ENCODE data around the gene ABHD2. TPM values are rescaled to one million over a fixed set of nuclear protein-coding genes. Genes with fewer than 3 reads are reported as not detected.
A peak's percentile ranks its signal among the peaks of the same experiment; 100 is the strongest.

The ABHD2 gene
- total RNA-seq, 4 donors from 2014 or later = 37.8 to 81.5 (median 58.3) TPM

DNA sequence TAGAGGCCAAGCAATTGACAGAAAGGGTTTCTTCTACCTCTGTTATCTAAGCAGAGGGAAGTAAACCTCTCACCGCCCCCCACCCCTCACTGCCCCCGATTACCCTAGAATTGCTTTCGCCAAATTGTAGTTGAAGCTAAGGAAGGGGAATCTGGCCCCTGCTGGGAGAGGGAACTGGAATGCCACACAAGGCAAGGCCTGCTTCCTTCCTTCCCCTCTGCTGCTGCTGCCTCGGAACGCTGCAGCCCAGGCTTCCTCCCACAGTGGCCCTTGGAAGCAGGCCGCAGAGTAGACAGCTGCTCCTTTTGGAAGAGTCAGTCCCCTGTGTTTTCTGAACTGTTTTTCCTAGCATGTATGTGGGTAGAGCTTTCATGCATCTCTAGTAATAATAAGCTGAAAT lies 111.5 kb downstream of the ABHD2 start:
- Histone ChIP-seq H3K4me3 (no peak overlapping the region), H3K27me3 (no peaks in the 10 kb centered on the region), H3K27ac (peak overlapping the region in 3 of 4 donors; percentile 22 to 38 (median 26)), H3K36me3 (peaks cover 0 to 9% (median 1%) of the 10 kb centered on the region in 4 donors), H3K4me1 (peaks cover 5 to 15% (median 11%) of the 10 kb centered on the region in 4 donors), H3K9me3 (no peaks in the 10 kb centered on the region)
- 29 to 73% methylated on average over 2 to 6 of the region's 6 CpGs for WGBS, 2 donors (ENCODE audit: low coverage in 1 of 2)
- DNase-seq = no peak
- in situ Hi-C loops (cut with MboI; ENCODE audit: low pct_ligation_motif_present in 1 of 4, low pct_unique_long_range_greater_than_20kb in 1 of 4, low sequenced_read_pairs in 3 of 4) (loop anchor here in 3 of 4 donors (25.0 kb wide), 3 partner anchors 137 to 287 kb away; partner anchors contain the start of gene MFGE8 (in 1 of the 3)), intact Hi-C loops (cut with DNase I; ENCODE audit: low total_unique reads) (no loop called here)
- no peak for TF ChIP-seq EP300 (IDR thresholded peaks at IDR 0.05; ENCODE audit: low read depth)
- TF ChIP-seq, protein P1, sequence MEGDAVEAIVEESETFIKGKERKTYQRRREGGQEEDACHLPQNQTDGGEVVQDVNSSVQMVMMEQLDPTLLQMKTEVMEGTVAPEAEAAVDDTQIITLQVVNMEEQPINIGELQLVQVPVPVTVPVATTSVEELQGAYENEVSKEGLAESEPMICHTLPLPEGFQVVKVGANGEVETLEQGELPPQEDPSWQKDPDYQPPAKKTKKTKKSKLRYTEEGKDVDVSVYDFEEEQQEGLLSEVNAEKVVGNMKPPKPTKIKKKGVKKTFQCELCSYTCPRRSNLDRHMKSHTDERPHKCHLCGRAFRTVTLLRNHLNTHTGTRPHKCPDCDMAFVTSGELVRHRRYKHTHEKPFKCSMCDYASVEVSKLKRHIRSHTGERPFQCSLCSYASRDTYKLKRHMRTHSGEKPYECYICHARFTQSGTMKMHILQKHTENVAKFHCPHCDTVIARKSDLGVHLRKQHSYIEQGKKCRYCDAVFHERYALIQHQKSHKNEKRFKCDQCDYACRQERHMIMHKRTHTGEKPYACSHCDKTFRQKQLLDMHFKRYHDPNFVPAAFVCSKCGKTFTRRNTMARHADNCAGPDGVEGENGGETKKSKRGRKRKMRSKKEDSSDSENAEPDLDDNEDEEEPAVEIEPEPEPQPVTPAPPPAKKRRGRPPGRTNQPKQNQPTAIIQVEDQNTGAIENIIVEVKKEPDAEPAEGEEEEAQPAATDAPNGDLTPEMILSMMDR (IDR thresholded peaks at IDR 0.05) = no peak
- TF ChIP-seq POLR2AphosphoS5 (IDR thresholded peaks at IDR 0.05) = no peak
- no peak for TF ChIP-seq POLR2A (IDR thresholded peaks at IDR 0.05)

DNA sequence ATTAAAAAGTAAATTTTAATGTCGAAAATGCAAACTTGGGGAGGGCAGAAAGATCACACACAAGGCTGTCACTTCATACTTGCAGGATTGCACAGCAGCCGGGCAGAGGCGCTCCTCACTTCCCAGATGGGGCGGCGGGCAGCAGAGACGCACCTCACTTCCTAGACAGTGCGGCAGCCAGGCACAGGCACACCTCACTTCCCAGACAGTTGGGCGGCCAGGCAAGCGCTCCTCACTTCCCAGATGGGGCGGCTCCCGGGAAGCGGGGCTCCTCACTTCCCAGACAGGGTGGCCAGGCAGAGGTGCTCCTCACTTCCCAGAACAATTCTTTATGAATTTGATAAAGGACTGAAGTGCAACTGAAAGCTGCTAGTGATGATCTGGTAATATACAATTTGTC lies 111.9 kb downstream of the ABHD2 start:
- WGBS, 2 donors (ENCODE audit: low coverage in 1 of 2) = 96 to 100% methylated on average over 3 to 12 of the region's 12 CpGs
- Histone ChIP-seq H3K4me1 (peaks cover 5 to 15% (median 11%) of the 10 kb centered on the region in 4 donors), H3K36me3 (peaks cover 0 to 6% (median 0%) of the 10 kb centered on the region in 4 donors), H3K9me3 (no peaks in the 10 kb centered on the region), H3K4me3 (no peak overlapping the region), H3K27me3 (no peaks in the 10 kb centered on the region), H3K27ac (no peak overlapping the region)
- no peak for TF ChIP-seq POLR2AphosphoS5 (IDR thresholded peaks at IDR 0.05)
- no peak for TF ChIP-seq EP300 (IDR thresholded peaks at IDR 0.05; ENCODE audit: low read depth)
- TF ChIP-seq, protein P1 (IDR thresholded peaks at IDR 0.05) = no peak
- no peak for TF ChIP-seq POLR2A (IDR thresholded peaks at IDR 0.05)
- no peak for DNase-seq
- in situ Hi-C loops (cut with MboI; ENCODE audit: low pct_ligation_motif_present in 1 of 4, low pct_unique_long_range_greater_than_20kb in 1 of 4, low sequenced_read_pairs in 3 of 4) (loop anchor here in 1 of 4 donors (25.0 kb wide), 1 partner anchor 237 kb away; no protein-coding TSS in a partner anchor), intact Hi-C loops (cut with DNase I; ENCODE audit: low total_unique reads) (no loop called here)

DNA sequence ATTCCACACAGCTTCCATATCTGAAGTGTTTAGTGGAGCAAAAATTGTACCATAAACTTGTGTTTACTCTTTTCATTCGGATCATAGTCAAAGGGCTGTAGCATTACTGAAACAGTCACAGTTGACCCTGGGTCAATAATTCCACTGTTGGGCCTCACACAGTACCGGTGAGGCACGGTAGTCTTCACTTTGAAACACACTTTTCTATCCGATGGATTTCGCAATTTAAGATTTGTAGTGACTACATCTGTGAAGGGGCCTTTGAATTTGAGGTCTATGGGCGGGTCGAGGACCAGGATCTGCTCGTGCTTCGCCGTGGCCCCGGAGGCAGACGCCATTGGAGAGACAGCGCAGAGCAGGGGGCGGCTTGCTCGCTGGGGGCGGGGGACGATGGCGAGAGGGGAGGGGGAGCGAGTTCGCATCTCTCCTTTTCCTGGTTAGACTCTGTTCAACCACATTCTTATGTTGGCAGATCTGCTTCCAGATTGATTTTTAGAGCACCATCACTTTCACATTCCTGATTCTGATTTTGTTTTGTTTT lies 113.3 kb downstream of the ABHD2 start:
- WGBS, 2 donors (ENCODE audit: low coverage in 1 of 2) = 73 to 92% methylated on average over 5 to 20 of the region's 20 CpGs
- Histone ChIP-seq H3K36me3 (no peaks in the 10 kb centered on the region), H3K27ac (no peak overlapping the region), H3K4me1 (peaks cover 5 to 12% (median 10%) of the 10 kb centered on the region in 4 donors), H3K9me3 (no peaks in the 10 kb centered on the region), H3K27me3 (no peaks in the 10 kb centered on the region), H3K4me3 (no peak overlapping the region)
- in situ Hi-C loops (cut with MboI; ENCODE audit: low pct_ligation_motif_present in 1 of 4, low pct_unique_long_range_greater_than_20kb in 1 of 4, low sequenced_read_pairs in 3 of 4) = loop anchor here in 1 of 4 donors (25.0 kb wide), 1 partner anchor 236 kb away; no protein-coding TSS in a partner anchor
- intact Hi-C loops (cut with DNase I; ENCODE audit: low total_unique reads) = no loop called here
- TF ChIP-seq, protein P1 (IDR thresholded peaks at IDR 0.05) = no peak
- TF ChIP-seq EP300 (IDR thresholded peaks at IDR 0.05; ENCODE audit: low read depth) (no peak), POLR2AphosphoS5 (IDR thresholded peaks at IDR 0.05) (no peak), POLR2A (IDR thresholded peaks at IDR 0.05) (no peak)
- DNase-seq = no peak

DNA sequence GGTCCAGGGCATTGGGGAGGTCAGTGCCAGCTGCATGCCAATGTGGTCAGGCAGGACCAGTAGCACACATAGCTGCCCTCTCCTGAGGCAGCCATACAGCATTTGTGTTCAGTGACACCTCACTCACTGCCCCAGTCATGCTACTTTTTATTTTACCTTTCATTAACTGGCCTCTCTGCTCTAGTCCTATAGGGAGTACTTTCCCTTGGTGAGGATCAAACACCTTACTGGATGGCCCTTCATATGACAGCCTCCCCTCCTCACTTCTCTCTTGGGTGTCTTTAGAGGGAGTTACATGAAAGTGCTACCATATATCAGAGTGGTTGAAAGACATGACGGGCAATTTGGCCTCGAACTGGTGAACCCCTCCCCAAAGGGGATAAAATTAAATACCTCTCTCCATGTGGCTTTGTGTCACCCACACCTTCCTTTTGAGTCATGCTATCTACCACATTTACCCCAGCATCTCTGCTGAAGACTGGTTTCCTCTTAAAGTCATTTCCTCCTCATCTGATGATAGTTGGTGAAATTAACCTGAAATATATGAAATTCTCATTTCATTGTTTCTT lies 115.5 kb downstream of the ABHD2 start:
- H3K4me3 ChIP-seq = no peak overlapping the region
- peaks cover 0 to 22% (median 6%) of the 10 kb centered on the region in 4 donors for H3K4me1 ChIP-seq
- 33 to 35% methylated on average over 2 of the region's 2 CpGs for WGBS, 2 donors (ENCODE audit: low coverage in 1 of 2)
- no peak for DNase-seq
- H3K9me3 ChIP-seq = no peaks in the 10 kb centered on the region
- H3K27ac ChIP-seq = no peak overlapping the region
- intact Hi-C loops (cut with DNase I; ENCODE audit: low total_unique reads) = no loop called here
- TF ChIP-seq POLR2A (IDR thresholded peaks at IDR 0.05) (no peak), POLR2AphosphoS5 (IDR thresholded peaks at IDR 0.05) (no peak), EP300 (IDR thresholded peaks at IDR 0.05; ENCODE audit: low read depth) (no peak)
- H3K36me3 ChIP-seq = no peaks in the 10 kb centered on the region
- in situ Hi-C loops (cut with MboI; ENCODE audit: low pct_ligation_motif_present in 1 of 4, low pct_unique_long_range_greater_than_20kb in 1 of 4, low sequenced_read_pairs in 3 of 4) = loop anchor here in 1 of 4 donors (25.0 kb wide), 1 partner anchor 234 kb away; no protein-coding TSS in a partner anchor
- no peaks in the 10 kb centered on the region for H3K27me3 ChIP-seq
